Neural progenitor cell (in vitro differentiated cells): ENCODE measurements around the gene RLN3. TPM values are rescaled to one million over a fixed set of nuclear protein-coding genes. Genes with fewer than 3 reads are reported as not detected.
A peak's percentile ranks its signal among the peaks of the same experiment; 100 is the strongest.

Source experiments
- DNase-seq: peaks from one replicate; pipeline ENCODE4 v3.0.0-alpha.2; 2016; ENCODE audit warnings: low spot score
- H2AFZ ChIP-seq: fragments of 200-600 bp; sonication (generic); replicated peaks from 2 replicates; pipeline ENCODE4 v1.6.1; 2016; ENCODE audit warnings: antibody characterized with exemption
- H3F3A ChIP-seq: fragments of 200-600 bp; sonication (generic); 2 replicates; pipeline ENCODE4 v1.6.1; 2016; ENCODE audit warnings: antibody characterized with exemption, low read depth
- H3K27ac ChIP-seq: fragments of 200-600 bp; sonication (generic); 2 replicates; pipeline ENCODE4 v1.5.1; 2016; ENCODE audit warnings: mild to moderate bottlenecking
- H3K27me3 ChIP-seq: fragments of 200-600 bp; sonication (generic); 2 replicates; pipeline ENCODE4 v1.6.1; 2016; ENCODE audit warnings: mild to moderate bottlenecking, moderate library complexity
- H3K36me3 ChIP-seq: fragments of 200-600 bp; sonication (generic); 2 replicates; pipeline ENCODE4 v1.5.1; 2016
- H3K4me1 ChIP-seq: fragments of 200-600 bp; sonication (generic); 2 replicates; pipeline ENCODE4 v1.6.1; 2016; ENCODE audit warnings: mixed run types
- H3K4me2 ChIP-seq: fragments of 200-600 bp; sonication (generic); 2 replicates; pipeline ENCODE4 v1.6.1; 2016
- H3K4me3 ChIP-seq: fragments of 200-600 bp; sonication (generic); 2 replicates; pipeline ENCODE4 v1.5.1; 2016
- H3K79me2 ChIP-seq: fragments of 200-600 bp; sonication (generic); 2 replicates; pipeline ENCODE4 v1.6.1; 2016; ENCODE audit warnings: low read depth
- H3K9ac ChIP-seq: fragments of 200-600 bp; sonication (generic); 2 replicates; pipeline ENCODE4 v1.6.1; 2016
- H3K9me3 ChIP-seq: fragments of 200-600 bp; sonication (generic); 2 replicates; pipeline ENCODE4 v1.5.1; 2016; ENCODE audit warnings: low read depth
- H4K20me1 ChIP-seq: fragments of 200-600 bp; sonication (generic); 2 replicates; pipeline ENCODE4 v1.6.1; 2016; ENCODE audit warnings: low read depth
- H3K27ac Mint-ChIP-seq: 3 replicates; pipeline ENCODE4 v1.8.0; 2021; ENCODE audit warnings: mixed read lengths
- H3K27me3 Mint-ChIP-seq: 2 replicates; pipeline ENCODE4 v1.8.0; 2022; ENCODE audit warnings: low read depth, mild to moderate bottlenecking, inconsistent platforms, moderate library complexity, mixed read lengths; ENCODE audit not compliant: insufficient read depth
- H3K36me3 Mint-ChIP-seq: 3 replicates; pipeline ENCODE4 v1.8.0; 2021; ENCODE audit warnings: mixed read lengths
- H3K4me1 Mint-ChIP-seq: 3 replicates; pipeline ENCODE4 v1.8.0; 2021; ENCODE audit warnings: mixed read lengths
- H3K4me3 Mint-ChIP-seq: 3 replicates; pipeline ENCODE4 v1.8.0; 2021; ENCODE audit warnings: mild to moderate bottlenecking, moderate library complexity, mixed read lengths
- H3K9me3 Mint-ChIP-seq: 3 replicates; pipeline ENCODE4 v1.8.0; 2020; ENCODE audit warnings: mixed read lengths
- EZH2 ChIP-seq: fragments of 200-600 bp; sonication (generic); IDR thresholded peaks from 2 replicates; pipeline ENCODE4 v1.6.1; 2017; ENCODE audit warnings: antibody characterized with exemption, mild to moderate bottlenecking, moderate library complexity
- EZH2phosphoT487 ChIP-seq: fragments of 200-600 bp; sonication (generic); IDR thresholded peaks from 2 replicates; pipeline ENCODE4 v1.6.1; 2017; ENCODE audit warnings: antibody characterized with exemption
- total RNA-seq: library from RNA; depleted of rRNA; stranded (reverse); fragments of >200 nt; gene quantifications from 2 replicates; pipeline ENCODE4 v1.2.3, GENCODE V29; 2015; ENCODE audit warnings: low replicate concordance
- TF ChIP-seq, protein P1 (sequence below): fragments of 200-600 bp; sonication (generic); IDR thresholded peaks from 2 replicates; pipeline ENCODE4 v1.5.1; 2017; ENCODE audit warnings: antibody characterized with exemption, mild to moderate bottlenecking

The RLN3 gene
- total RNA-seq, 1 donor from 2014 or later: not detected

DNA sequence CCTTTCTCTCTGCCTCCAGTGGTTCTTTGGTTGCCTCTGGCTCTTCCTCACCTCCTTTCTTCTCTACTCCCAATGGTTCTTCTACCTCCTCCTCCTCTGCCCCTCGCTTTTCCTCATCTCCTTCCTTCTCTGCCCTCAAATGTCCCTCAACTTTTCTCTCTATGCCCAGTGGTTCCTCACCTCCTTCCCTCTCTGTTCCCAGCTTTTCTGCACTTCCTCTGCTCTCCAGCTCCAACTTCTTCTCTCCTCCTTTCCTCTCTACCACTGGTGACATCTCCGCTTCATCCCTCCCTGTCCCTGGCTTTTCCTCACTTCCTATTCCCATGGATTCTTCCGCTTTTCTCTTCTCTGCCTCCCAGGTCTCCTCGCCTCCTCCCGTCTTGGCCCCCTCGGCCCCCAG is 26.2 kb downstream of the RLN3 start:
- Histone ChIP-seq H3K27me3 (peaks cover 25% of the 10 kb centered on the region), H3F3A (peaks cover 25% of the 10 kb centered on the region), H3K27ac (no peak overlapping the region), H3K36me3 (no peaks in the 10 kb centered on the region), H3K4me1 (no peaks in the 10 kb centered on the region), H3K4me3 (no peak overlapping the region), H2AFZ (no peak overlapping the region), H3K9ac (no peak overlapping the region), H4K20me1 (no peaks in the 10 kb centered on the region), H3K9me3 (no peaks in the 10 kb centered on the region), H3K79me2 (no peaks in the 10 kb centered on the region), H3K4me2 (no peak overlapping the region)
- Mint-ChIP-seq H3K27ac (peak overlapping the region; percentile 72), H3K9me3 (no peaks in the 10 kb centered on the region), H3K4me3 (no peak overlapping the region), H3K36me3 (no peaks in the 10 kb centered on the region), H3K4me1 (peaks cover 20% of the 10 kb centered on the region), H3K27me3 (peaks cover 33% of the 10 kb centered on the region)
- no peak for TF ChIP-seq EZH2
- DNase-seq: no peak

DNA sequence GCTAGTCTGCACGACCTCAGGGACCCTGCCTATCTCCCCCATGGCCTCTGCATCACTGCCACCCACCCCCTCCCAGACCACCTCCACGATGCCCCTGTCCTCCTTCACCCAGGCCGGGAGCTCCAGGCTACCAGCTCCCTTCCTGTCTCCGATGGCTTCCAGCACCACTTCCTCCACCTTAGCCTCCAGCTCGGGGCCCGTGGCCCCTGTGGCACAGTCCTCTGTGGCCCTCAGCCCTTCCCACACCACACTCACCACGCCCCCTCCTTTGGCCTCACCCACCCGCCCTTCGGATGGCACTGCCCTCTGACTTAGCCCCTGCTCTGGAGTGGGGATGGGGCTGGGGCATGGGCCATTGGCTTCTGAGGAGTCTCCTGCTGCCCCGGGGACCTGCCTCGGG is 26.8 kb downstream of the RLN3 start:
- H3K4me3 Mint-ChIP-seq: no peak overlapping the region
- peaks cover 26% of the 10 kb centered on the region for H3K4me1 Mint-ChIP-seq
- H3K27me3 Mint-ChIP-seq: peaks cover 36% of the 10 kb centered on the region

DNA sequence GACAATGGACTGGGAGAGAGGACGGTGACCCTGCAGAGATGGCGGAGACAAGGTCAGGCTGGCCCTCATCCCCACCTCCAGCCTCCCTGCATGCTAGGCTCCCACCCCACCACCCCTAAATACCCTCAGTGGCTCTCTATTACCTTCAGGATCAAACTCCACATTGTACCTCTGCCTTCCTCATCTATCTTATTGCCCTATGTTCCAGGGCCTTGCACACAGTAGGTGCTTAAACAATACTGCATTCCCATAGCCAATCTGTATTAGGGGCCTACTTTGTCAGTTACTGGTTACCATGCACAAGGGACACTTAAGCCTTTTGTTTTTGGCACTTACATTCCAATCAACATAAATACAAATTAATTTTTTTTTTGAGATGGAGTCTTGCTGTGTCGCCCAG is 27.4 kb downstream of the RLN3 start:
- H3K4me1 Mint-ChIP-seq: peaks cover 31% of the 10 kb centered on the region
- no peak overlapping the region for H3K4me3 Mint-ChIP-seq
- Histone ChIP-seq H3K9ac (no peak overlapping the region), H4K20me1 (no peaks in the 10 kb centered on the region), H3K27ac (no peak overlapping the region), H3K79me2 (no peaks in the 10 kb centered on the region), H3K27me3 (peaks cover 35% of the 10 kb centered on the region), H3F3A (peaks cover 25% of the 10 kb centered on the region), H3K4me3 (no peak overlapping the region), H3K4me2 (no peak overlapping the region), H3K9me3 (no peaks in the 10 kb centered on the region), H3K4me1 (no peaks in the 10 kb centered on the region), H2AFZ (no peak overlapping the region), H3K36me3 (no peaks in the 10 kb centered on the region)
- peaks cover 41% of the 10 kb centered on the region for H3K27me3 Mint-ChIP-seq
- H3K27ac Mint-ChIP-seq: peak overlapping the region; percentile 52
- H3K36me3 Mint-ChIP-seq: no peaks in the 10 kb centered on the region
- no peaks in the 10 kb centered on the region for H3K9me3 Mint-ChIP-seq
- DNase-seq: no peak
- TF ChIP-seq EZH2phosphoT487: no peak
- no peak for TF ChIP-seq EZH2
- TF ChIP-seq, protein P1, sequence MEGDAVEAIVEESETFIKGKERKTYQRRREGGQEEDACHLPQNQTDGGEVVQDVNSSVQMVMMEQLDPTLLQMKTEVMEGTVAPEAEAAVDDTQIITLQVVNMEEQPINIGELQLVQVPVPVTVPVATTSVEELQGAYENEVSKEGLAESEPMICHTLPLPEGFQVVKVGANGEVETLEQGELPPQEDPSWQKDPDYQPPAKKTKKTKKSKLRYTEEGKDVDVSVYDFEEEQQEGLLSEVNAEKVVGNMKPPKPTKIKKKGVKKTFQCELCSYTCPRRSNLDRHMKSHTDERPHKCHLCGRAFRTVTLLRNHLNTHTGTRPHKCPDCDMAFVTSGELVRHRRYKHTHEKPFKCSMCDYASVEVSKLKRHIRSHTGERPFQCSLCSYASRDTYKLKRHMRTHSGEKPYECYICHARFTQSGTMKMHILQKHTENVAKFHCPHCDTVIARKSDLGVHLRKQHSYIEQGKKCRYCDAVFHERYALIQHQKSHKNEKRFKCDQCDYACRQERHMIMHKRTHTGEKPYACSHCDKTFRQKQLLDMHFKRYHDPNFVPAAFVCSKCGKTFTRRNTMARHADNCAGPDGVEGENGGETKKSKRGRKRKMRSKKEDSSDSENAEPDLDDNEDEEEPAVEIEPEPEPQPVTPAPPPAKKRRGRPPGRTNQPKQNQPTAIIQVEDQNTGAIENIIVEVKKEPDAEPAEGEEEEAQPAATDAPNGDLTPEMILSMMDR: no peak

More for the DNA sequence above, 26.8 kb downstream of the RLN3 start:
- no peaks in the 10 kb centered on the region for H3K79me2 ChIP-seq
- no peaks in the 10 kb centered on the region for H3K36me3 Mint-ChIP-seq
- DNase-seq: no peak
- H3K27ac Mint-ChIP-seq: no peak overlapping the region
- H3F3A ChIP-seq: peaks cover 25% of the 10 kb centered on the region
- no peak overlapping the region for H3K27ac ChIP-seq
- no peaks in the 10 kb centered on the region for H3K9me3 ChIP-seq
- H3K4me3 ChIP-seq: no peak overlapping the region
- H3K9ac ChIP-seq: no peak overlapping the region
- no peaks in the 10 kb centered on the region for H4K20me1 ChIP-seq
- no peaks in the 10 kb centered on the region for H3K9me3 Mint-ChIP-seq
- no peaks in the 10 kb centered on the region for H3K36me3 ChIP-seq
- no peaks in the 10 kb centered on the region for H3K4me1 ChIP-seq
- no peak overlapping the region for H2AFZ ChIP-seq
- no peak overlapping the region for H3K4me2 ChIP-seq
- TF ChIP-seq, protein P1: no peak
- H3K27me3 ChIP-seq: peaks cover 31% of the 10 kb centered on the region

DNA sequence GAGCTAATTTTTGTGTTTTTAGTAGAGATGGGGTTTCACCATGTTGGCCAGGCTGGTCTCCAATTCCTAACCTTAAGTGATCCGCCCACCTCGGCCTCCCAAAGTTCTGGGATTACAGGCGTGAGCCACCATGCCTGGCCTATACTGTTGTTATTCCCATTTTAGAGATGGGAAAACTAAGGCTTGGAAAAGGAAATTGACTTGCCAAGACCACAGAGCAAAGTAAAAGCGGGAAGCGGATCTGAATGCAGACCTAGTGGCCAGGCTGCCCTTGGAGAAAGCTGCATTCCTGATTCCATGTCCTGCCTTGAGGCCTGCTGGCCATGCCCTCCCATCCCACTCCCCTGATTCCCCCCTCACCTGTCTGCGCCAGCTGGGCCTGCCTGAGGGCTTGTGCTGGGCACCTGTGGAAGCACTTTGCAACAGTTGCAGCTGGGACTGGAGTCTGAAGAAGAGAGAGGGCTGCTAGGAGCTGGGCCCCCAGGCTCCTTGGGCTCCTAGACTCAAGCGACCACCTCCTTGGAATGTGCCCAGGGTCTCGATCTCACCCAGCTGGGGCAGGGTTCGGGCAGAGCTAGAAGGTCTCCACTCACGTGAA is 28.2 kb downstream of the RLN3 start:
- H3K36me3 Mint-ChIP-seq: no peaks in the 10 kb centered on the region
- no peak for TF ChIP-seq EZH2phosphoT487
- Histone ChIP-seq H3K79me2 (no peaks in the 10 kb centered on the region), H3K27ac (no peak overlapping the region), H4K20me1 (no peaks in the 10 kb centered on the region), H3K4me3 (no peak overlapping the region), H3K27me3 (peaks cover 35% of the 10 kb centered on the region), H3K4me2 (no peak overlapping the region), H3K36me3 (no peaks in the 10 kb centered on the region), H3K9me3 (no peaks in the 10 kb centered on the region), H3K4me1 (no peaks in the 10 kb centered on the region), H3K9ac (no peak overlapping the region), H3F3A (peaks cover 25% of the 10 kb centered on the region), H2AFZ (no peak overlapping the region)
- peaks cover 43% of the 10 kb centered on the region for H3K27me3 Mint-ChIP-seq
- no peak for DNase-seq
- no peak overlapping the region for H3K27ac Mint-ChIP-seq
- no peak overlapping the region for H3K4me3 Mint-ChIP-seq
- peaks cover 31% of the 10 kb centered on the region for H3K4me1 Mint-ChIP-seq
- no peaks in the 10 kb centered on the region for H3K9me3 Mint-ChIP-seq
